Anterior cingulate cortex (tissue), 58 donors: Measurements from ENCODE around the gene NHS.
"Not testable (repeated sequence)": the region's sequence is repeated elsewhere in the genome, so short reads cannot be mapped to it uniquely, and the experiment has no call there.

Experiments
- DNase-seq, 58 donors: peaks; one replicate each; lab custom pipeline; 2025; lab: John Stamatoyannopoulos, UW

The NHS gene

GRCh38 chrX:17488036-17488435, 113.0 kb downstream of the NHS start:
- DNase-seq: no peak

GRCh38 chrX:17494216-17494615, 119.2 kb downstream of the NHS start:
- no peak for DNase-seq

DNA sequence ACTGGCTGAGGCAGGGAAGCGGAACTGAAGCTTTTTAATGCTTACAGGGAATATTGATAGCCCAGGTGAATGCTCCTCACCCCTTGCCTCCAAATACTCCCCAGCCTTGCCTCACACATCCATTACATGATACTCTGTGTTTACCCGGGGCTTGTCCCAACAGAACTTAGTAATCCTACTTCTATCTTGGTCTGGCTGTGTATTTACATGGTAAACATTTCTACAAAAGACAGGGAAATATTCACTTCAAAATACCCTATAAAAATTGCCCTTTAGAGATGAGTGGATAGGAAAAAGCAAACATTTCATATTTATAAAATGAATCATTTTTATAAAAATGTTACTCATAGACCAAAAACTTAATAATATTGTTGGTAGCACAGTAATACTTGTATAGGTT, 120.1 kb downstream of the NHS start:
- DNase-seq: no peak

- DNase-seq: no peak
Measured at GRCh38 chrX:17496407-17496806, 121.4 kb downstream of the NHS start.

- DNase-seq: no peak
Measured at GRCh38 chrX:17497193-17497592, 122.2 kb downstream of the NHS start.

DNA sequence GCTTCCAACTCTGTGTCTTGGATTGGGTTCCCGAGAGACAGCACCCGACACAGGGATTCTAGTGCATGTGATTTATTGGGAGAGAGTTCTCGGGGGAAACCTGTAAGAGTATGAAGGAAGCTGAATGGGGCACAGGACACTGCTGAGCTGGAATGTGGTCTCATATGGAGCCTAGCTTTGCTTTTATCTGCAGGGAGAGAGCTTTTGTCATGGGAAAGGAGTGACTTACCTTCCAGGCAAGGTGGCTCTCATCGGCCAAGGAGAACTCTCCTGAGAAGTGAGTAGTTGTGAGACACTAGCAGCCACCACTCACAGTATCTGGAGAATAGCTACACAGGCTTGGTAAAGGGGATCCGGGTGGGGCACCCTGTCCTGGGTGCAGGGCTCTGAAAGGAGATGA, 124.5 kb downstream of the NHS start:
- DNase-seq: no peak

- no peak for DNase-seq
Measured at GRCh38 chrX:17500145-17500579, 125.2 kb downstream of the NHS start.

GRCh38 chrX:17501746-17502145, 126.7 kb downstream of the NHS start:
- DNase-seq: no peak

DNA sequence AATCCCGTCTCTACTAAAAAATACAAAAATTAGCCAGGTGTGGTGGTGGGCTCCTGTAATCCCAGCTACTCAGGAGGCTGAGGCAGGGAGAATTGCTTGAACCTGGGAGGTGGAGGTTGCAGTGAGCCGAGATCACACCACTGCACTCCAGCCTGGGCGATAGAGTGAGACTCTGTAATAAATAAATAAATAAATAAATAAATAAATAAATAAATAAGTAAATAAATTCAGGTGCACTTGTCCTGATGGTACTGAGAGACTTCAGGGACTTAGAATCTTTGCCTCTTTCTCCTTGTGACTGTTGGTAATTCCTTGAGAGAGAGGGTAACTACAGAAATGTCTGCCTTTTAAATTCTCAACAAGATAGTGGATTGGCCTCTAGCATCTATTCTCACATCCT, 131.4 kb downstream of the NHS start:
- not testable (repeated sequence) for DNase-seq

- no peak for DNase-seq
Measured at GRCh38 chrX:17511556-17511955, 136.6 kb downstream of the NHS start.

DNA sequence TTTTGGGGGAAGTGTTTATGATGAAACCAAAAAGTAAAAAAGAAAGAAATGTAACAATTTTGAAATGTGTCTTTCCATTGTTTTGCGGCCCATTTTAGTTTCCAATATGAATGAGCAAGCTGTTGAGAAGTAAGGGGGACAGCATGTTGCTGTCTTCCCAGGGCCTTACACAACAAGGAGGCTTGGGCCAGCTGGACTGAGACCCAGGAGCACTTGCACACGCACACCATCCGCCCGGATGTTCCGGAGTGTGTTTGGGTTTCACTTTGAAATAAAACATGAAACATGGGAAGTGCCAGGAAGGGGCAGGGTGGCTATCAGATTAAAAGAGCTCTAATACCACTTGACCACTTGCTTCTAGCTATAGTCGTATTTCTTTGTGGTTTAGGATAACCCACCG, 144.4 kb downstream of the NHS start:
- DNase-seq: no peak

DNA sequence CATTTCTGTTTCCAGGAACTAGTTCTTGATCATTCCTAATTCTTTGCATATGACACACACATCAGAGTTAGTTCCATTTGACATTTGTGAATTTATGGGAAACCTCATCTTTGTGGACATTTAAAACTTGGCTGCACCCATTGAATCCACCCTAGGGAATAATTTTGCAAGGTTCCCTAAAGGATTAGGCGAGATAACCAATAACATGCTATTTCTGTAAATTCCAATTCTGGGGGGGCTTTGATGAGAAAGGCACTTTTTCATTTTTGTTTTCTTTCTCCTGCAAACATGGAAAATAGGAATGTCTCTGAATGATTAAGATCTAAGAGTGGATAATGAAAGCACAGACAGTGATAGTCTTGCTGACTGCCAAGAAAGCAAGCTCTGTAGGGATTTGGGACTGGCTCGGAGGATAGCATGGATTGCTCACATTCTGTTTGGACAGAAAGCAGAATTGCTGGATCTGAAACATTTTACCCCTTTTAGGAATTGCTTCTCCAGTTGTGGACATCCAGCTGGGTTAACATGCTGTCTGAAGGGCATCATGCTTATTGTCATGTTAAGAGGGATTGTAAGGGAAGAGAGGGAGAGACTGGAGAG, 145.1 kb downstream of the NHS start:
- no peak for DNase-seq

- DNase-seq: no peak
Measured at GRCh38 chrX:17521871-17522693, 147.1 kb downstream of the NHS start.

- no peak for DNase-seq
Measured at GRCh38 chrX:17525266-17525665, 150.3 kb downstream of the NHS start.

- no peak for DNase-seq
Measured at GRCh38 chrX:17525762-17526555, 151.0 kb downstream of the NHS start.

DNA sequence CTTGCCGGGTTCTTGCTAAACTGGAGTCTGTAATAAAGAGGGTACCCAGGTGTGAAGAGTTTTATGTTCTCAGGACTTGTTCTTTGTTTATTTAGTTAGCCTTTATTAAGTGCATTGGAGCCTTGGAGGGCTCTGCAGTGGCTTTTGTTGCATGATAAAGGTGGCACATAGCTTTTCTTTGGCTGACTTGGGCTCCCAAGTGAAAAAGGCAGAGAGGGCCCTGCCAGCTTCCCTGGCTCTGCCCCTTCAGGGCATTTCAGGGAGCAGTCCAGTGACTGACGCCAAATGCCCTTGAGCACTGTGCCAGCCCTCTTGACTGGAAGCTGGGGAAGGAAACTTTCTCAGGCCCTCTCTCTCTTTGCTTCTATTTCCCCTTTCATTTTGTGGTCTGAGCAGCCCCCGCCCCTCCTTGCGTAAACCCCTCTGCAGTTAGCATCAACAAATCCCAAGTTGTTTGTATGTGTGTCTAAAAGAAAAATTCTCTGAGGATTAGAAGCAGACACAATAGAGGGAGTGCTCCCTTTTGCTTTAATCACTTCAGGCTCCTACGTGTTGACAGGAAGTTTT, 152.2 kb downstream of the NHS start:
- peak in 5 of 58 donors; percentile 1 to 18 (median 7) for DNase-seq

GRCh38 chrX:17527922-17528321, 152.9 kb downstream of the NHS start:
- DNase-seq: no peak

DNA sequence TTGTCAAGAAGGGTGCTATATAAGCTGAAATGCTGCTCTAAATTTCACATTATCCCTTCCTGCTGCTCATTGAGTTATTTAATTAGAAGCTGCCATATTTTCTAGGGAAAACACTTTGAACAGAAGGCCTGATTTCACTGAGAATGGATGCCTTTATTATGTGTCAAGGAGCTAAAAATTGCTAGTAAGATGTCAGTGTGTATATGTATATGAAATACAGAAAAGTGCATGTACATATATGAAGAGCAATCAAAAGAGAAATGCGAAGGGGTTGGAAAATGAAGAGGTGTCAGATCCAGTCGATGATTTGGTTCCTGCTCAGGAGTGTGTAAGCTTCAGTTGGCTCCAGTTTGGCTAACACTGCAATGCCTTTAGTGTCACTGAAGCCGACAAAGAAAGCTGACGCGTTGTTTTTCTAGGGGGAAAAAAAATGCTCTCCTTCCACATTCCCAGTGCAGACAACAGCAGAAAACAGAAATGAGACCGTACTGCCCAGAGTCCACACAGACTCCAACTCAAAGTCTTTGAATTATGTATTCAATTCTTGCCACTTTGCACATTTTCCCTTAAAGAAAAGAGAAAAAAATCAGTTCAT, 154.2 kb downstream of the NHS start:
- DNase-seq: no peak

DNA sequence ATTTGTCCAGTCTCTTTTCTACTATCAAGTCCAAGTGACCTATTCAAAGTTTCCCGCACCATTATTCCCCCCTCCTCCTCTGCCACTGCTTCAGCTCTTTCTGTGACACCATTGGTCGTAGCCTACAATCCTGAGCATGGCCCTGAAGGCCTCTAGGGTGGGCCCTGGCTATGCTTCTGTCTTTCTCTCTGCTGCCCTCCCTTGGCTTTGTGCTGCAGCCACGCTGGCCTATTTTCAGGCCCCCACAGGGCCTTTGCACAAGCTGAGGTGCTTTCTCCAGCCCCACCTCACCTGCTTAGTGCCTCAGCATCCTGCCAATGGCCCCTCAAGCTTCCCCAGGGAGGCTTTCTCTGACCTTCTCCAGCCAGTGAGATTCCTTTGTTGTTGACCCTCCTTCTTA, 156.5 kb downstream of the NHS start:
- DNase-seq: no peak

- no peak for DNase-seq
Measured at GRCh38 chrX:17535229-17535628, 160.2 kb downstream of the NHS start.
